Fibroblast of villous mesenchyme (primary cell): ENCODE measurements around the gene ADCK1. TPM values are rescaled to one million over a fixed set of nuclear protein-coding genes. Genes with fewer than 3 reads are reported as not detected.

Source experiments
- DNase-seq: peaks from one replicate; pipeline ENCODE4 v3.0.0-alpha.2; 2010; ENCODE audit warnings: low read depth
- H3K4me3 ChIP-seq: 2 replicates; pipeline ENCODE4 v1.5.1; 2011; ENCODE audit warnings: low read depth, mild to moderate bottlenecking, low read length
- CTCF ChIP-seq: IDR thresholded peaks from 2 replicates; pipeline ENCODE4 v1.5.1; 2012; ENCODE audit warnings: low read depth, mild to moderate bottlenecking, low read length; ENCODE audit not compliant: insufficient read depth
- total RNA-seq: library from RNA; depleted of rRNA; stranded (reverse); fragments of >200 nt; gene quantifications from 2 replicates; pipeline ENCODE4 v1.2.3, GENCODE V29; 2012

Gene ADCK1
- total RNA-seq, 1 donor: 6.5 TPM

DNA sequence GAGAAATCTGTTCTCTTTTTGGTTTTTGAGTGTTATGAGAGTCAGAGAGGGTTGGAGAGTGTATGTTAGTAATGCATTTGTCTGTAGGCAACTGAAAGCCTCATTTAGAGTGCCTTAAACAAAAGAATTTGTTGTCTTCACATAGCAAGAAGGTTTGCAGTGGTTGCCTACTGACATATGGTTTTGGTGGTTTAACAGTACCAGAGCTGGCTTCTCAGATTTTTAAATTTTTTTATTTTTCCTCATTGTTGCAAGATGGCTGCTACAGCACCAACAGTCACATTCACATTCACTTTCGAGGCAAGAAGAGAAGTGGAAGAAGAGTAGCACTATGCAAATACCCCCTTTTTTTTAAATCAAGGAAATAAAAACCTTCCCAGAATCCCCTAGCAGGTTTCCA is 106.5 kb downstream of the ADCK1 start:
- no peak for DNase-seq
- H3K4me3 ChIP-seq: no peak overlapping the region
- TF ChIP-seq CTCF: no peak

- DNase-seq: no peak
- TF ChIP-seq CTCF: no peak
- no peak overlapping the region for H3K4me3 ChIP-seq
Measured at GRCh38 chr14:77908847-77909246, 108.9 kb downstream of the ADCK1 start.

GRCh38 chr14:77909911-77910310 is 110.0 kb downstream of the ADCK1 start:
- DNase-seq: no peak
- no peak overlapping the region for H3K4me3 ChIP-seq
- TF ChIP-seq CTCF: no peak

DNA sequence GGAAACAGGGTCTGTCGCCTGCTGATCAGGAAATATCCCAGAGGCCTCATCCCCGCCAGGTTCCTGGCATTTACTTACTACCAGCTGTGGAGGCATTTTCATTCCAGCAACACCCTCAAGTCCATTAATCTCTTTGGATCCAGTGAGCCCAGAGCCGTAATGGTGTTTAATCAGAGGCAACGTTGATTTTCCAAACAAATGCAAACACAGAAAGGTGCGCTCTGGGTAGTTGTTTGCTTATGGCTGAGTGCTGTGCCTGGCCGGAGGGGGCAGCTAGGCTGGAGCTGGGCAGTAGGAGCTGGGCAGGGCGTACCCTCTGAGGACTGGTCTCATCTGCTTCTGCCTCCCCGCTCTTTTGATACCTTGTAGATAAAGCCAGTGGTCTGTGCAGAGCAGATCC is 110.6 kb downstream of the ADCK1 start:
- DNase-seq: no peak
- no peak for TF ChIP-seq CTCF
- H3K4me3 ChIP-seq: no peak overlapping the region

- DNase-seq: no peak
- TF ChIP-seq CTCF: no peak
- no peak overlapping the region for H3K4me3 ChIP-seq
Measured at GRCh38 chr14:77911356-77911755, 111.4 kb downstream of the ADCK1 start.

- DNase-seq: no peak
- H3K4me3 ChIP-seq: no peak overlapping the region
- no peak for TF ChIP-seq CTCF
Measured at GRCh38 chr14:77912754-77913556, 113.0 kb downstream of the ADCK1 start.
